Measurements from ENCODE around the gene B4GALT6. TPM values are rescaled to one million over a fixed set of nuclear protein-coding genes. Genes with fewer than 3 reads are reported as not detected.

B4GALT6 gene
- total RNA-seq, 1 donor from 2014 or later: 7.4 TPM

DNA sequence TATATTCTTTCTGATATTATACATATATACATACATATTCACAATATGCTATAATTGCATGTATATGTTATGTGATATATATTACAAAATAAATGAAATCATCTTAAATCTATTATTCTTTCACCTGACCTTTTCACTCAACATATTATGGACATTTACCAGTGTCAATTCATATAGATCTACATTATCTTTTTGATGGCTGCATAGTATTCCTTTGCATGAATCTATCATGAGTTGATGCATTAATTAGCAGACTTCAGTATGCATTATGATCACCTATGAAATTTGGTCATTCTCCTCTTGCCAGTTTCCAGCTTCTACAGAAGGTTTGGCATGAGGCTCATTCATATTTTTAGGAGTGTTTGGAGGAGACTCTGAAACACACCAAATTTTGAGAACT lies 23.4 kb upstream of the B4GALT6 start:
- TF ChIP-seq, protein P1, sequence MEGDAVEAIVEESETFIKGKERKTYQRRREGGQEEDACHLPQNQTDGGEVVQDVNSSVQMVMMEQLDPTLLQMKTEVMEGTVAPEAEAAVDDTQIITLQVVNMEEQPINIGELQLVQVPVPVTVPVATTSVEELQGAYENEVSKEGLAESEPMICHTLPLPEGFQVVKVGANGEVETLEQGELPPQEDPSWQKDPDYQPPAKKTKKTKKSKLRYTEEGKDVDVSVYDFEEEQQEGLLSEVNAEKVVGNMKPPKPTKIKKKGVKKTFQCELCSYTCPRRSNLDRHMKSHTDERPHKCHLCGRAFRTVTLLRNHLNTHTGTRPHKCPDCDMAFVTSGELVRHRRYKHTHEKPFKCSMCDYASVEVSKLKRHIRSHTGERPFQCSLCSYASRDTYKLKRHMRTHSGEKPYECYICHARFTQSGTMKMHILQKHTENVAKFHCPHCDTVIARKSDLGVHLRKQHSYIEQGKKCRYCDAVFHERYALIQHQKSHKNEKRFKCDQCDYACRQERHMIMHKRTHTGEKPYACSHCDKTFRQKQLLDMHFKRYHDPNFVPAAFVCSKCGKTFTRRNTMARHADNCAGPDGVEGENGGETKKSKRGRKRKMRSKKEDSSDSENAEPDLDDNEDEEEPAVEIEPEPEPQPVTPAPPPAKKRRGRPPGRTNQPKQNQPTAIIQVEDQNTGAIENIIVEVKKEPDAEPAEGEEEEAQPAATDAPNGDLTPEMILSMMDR (conservative IDR thresholded peaks at IDR 0.05; ENCODE audit: low read depth, low read length): no peak
- no peak overlapping the region for H3K4me3 ChIP-seq (ENCODE audit: low read depth, low read length)
- no peak for DNase-seq (ENCODE audit: low read depth)

DNA sequence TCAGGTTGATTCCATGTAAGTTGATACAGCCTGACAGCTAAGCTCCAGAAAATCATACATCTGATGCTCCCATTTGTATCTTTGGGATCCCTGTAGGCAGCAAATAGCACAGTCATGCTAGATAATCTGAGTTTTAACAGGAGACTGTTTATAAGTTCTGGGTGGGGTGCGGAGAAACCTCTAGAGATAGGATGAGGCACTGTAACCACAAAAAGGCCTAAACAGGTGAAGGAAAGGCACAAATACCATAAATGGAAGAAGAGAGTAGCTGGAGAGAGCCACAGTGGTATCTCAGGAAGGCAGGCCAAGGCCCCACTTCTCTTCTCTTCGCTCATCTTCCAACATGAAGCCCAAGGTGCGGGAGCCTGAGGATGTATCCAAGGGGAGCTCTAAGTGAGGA lies 18.1 kb upstream of the B4GALT6 start:
- DNase-seq (ENCODE audit: low read depth): no peak
- H3K4me3 ChIP-seq (ENCODE audit: low read depth, low read length): no peak overlapping the region
- TF ChIP-seq, protein P1 (conservative IDR thresholded peaks at IDR 0.05; ENCODE audit: low read depth, low read length): no peak

DNA sequence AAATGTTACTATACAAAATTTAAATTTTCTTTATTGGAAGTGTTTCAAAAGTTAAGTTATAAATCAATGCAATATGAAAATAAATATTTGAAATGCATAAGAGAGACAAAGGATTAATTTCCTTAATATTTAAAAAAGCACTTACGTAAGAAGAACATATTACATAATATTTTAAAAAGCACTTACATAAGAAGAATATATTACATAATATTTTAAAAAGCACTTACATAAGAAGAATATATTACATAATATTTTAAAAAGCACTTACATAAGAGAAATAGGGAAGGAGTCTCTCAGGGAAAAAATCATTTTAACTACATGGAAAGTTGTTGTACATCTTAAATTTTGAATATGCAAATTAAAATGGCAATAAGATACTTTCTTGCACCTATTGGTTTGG lies 17.4 kb upstream of the B4GALT6 start:
- no peak for DNase-seq (ENCODE audit: low read depth)
- TF ChIP-seq, protein P1 (conservative IDR thresholded peaks at IDR 0.05; ENCODE audit: low read depth, low read length): no peak
- no peak overlapping the region for H3K4me3 ChIP-seq (ENCODE audit: low read depth, low read length)

DNA sequence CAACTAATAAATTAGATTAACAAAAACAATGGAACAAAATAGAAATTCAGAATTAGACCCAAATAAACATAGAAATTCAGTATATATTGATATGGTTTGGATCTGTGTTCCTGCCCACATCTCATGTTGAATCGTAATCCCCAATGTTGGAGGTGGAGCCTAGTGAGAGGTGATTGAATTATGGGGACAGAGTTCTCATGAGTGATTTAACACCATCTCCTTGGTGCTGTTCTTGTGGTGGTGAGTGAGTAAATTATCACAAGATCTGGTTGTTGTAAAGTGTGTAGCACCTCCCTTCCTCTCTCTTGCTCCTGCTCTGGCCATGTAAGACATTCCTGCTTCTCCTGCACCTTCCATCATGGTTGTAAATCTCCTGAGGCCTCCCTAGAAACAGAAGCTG lies 16.6 kb upstream of the B4GALT6 start:
- TF ChIP-seq, protein P1 (conservative IDR thresholded peaks at IDR 0.05; ENCODE audit: low read depth, low read length): no peak
- DNase-seq (ENCODE audit: low read depth): no peak
- H3K4me3 ChIP-seq (ENCODE audit: low read depth, low read length): no peak overlapping the region

DNA sequence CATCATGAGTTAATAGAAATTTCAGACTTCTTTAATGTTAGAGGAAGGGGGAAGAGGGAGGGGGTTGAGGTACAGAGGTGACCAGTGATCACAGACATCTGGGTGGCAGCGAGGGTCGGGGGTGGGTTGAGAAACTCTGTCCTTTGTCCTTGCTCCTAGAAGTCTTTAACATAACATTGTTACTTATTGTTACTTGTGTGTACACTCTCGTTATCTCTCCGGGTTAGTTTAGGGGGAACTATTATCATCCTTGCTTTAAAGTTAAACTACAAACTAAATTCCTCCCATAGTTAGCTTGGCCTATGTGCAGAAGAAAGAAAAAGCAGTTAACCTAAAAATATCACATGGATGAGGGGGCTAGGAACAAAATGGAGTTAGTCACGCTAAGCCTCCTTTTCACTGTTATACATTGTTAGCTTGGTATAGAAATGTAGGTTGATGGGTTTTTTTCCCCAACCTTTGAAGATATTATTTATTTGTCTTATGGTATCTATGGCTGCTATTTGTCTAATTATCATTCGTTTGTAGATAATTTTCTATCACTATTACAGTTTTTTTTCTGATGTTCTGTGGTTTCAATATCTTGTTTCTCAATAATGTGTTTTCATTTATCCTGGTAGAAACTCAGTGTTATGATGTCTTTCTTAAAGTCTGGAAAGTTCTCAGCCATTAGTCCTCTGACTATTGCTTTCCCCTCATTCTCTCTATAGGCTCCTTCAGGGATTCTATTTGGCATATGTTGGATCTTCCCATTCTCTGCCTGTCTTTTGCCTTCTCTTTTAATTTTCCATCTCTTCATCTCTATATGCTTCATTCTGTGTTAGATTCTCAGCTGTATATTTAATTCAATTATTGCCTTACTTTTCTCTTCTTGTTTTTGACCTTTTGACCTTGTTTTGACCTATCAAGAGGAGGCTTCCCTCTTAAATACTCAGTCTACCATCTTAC lies 13.2 kb upstream of the B4GALT6 start:
- H3K4me3 ChIP-seq (ENCODE audit: low read depth, low read length): no peak overlapping the region
- TF ChIP-seq, protein P1 (conservative IDR thresholded peaks at IDR 0.05; ENCODE audit: low read depth, low read length): no peak
- no peak for DNase-seq (ENCODE audit: low read depth)

DNA sequence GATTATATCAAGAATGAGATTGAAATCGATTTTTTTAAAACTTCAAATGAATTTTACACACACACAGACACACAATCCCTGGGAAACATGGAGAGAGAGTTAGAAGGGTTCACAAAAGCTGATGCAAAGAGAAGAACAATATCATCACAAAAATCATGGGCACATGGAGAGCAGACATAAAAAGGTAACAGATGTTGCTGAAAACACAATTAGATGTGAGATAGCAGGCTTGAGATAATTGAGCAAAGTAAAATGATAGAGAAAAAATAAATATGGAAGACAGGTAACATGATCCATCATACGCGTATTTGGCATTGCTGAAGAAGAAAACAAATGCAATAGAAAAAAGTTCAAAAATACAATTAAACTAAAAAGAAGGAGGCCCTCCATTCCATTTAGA lies 11.6 kb upstream of the B4GALT6 start:
- TF ChIP-seq, protein P1 (conservative IDR thresholded peaks at IDR 0.05; ENCODE audit: low read depth, low read length): no peak
- DNase-seq (ENCODE audit: low read depth): no peak
- no peak overlapping the region for H3K4me3 ChIP-seq (ENCODE audit: low read depth, low read length)

DNA sequence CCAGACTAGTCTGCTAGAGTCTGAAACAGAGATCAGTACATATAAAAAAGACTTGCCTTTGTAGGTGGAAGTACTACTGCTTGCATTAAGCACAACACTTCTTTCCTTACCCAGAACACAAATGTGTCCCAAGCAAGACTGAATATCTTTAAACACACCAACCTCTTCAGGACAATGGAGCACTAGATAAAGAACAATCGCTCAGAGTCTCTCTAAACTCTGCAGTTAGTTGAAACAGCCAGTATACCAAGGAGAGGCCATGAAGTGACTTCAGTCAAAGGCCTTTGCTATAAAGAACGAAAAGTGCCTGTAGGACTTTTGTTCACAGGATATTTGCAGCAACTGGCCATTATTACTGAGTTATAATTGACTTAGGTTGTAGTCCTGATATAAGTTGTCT lies 9.9 kb upstream of the B4GALT6 start:
- H3K4me3 ChIP-seq (ENCODE audit: low read depth, low read length): no peak overlapping the region
- TF ChIP-seq, protein P1 (conservative IDR thresholded peaks at IDR 0.05; ENCODE audit: low read depth, low read length): no peak
- DNase-seq (ENCODE audit: low read depth): no peak
